HepG2 (cell line): ENCODE measurements around the gene C1QBP. TPM values are rescaled to one million over a fixed set of nuclear protein-coding genes. Genes with fewer than 3 reads are reported as not detected.

Experiments used
- ASH2L ChIP-seq: fragments of 300-600, 200-600 bp; sonication (generic); IDR thresholded peaks from 2 replicates; pipeline ENCODE4 v1.7.0; 2017; ENCODE audit warnings: low read depth, mild to moderate bottlenecking, moderate library complexity, mixed read lengths, low read length; ENCODE audit not compliant: insufficient read length
- ATRX ChIP-seq: sonication (generic); formaldehyde crosslinking; IDR thresholded peaks from 2 replicates; pipeline ENCODE4 v1.4.0; 2020; ENCODE audit warnings: missing genetic modification reagents, borderline replicate concordance
- BRD4 ChIP-seq: sonication (generic); formaldehyde crosslinking; IDR thresholded peaks from 2 replicates; pipeline ENCODE4 v1.4.0; 2020; ENCODE audit warnings: missing genetic modification reagents
- CCDC6 ChIP-seq: sonication (generic); formaldehyde crosslinking; IDR thresholded peaks from 2 replicates; pipeline ENCODE4 v1.8.1; 2022; ENCODE audit warnings: mild to moderate bottlenecking, missing genetic modification reagents, moderate library complexity
- CENPX ChIP-seq: sonication (generic); formaldehyde crosslinking; IDR thresholded peaks from 2 replicates; pipeline ENCODE4 v1.9.0; 2021; ENCODE audit warnings: mild to moderate bottlenecking, missing genetic modification reagents, moderate library complexity
- ETV5 ChIP-seq: IDR thresholded peaks from 2 replicates; pipeline ENCODE4 v1.6.1; 2018; ENCODE audit warnings: missing biosample characterization, missing genetic modification reagents, inconsistent platforms, borderline replicate concordance
- MAZ ChIP-seq, 2 experiments: sonication (generic) in 1 of 2; formaldehyde crosslinking in 1 of 2; IDR thresholded peaks; 2 replicates each; pipeline versions ENCODE4 v1.5.0 to v1.6.1; 2012 to 2020; ENCODE audit warnings: low read depth in 2 of 2, mild to moderate bottlenecking in 2 of 2, borderline replicate concordance in 1 of 2, improper control_type of control experiment in 1 of 2, low read length in 1 of 2, missing genetic modification reagents in 1 of 2, moderate library complexity in 1 of 2
- MEF2D ChIP-seq: sonication (generic); formaldehyde crosslinking; IDR thresholded peaks from 2 replicates; pipeline ENCODE4 v1.5.1; 2020; ENCODE audit warnings: mild to moderate bottlenecking, missing genetic modification reagents
- NR2C2 ChIP-seq: sonication (generic); formaldehyde crosslinking; IDR thresholded peaks from 2 replicates; pipeline ENCODE4 v1.4.0; 2020; ENCODE audit warnings: missing genetic modification reagents, mild to moderate bottlenecking, moderate library complexity, borderline replicate concordance
- RBAK ChIP-seq: sonication (generic); formaldehyde crosslinking; IDR thresholded peaks from 2 replicates; pipeline ENCODE4 v1.5.1; 2020; ENCODE audit warnings: mild to moderate bottlenecking, missing genetic modification reagents
- TAF1 ChIP-seq: sonication (generic); formaldehyde crosslinking; IDR thresholded peaks from 2 replicates; pipeline ENCODE4 v1.4.0; 2020; ENCODE audit warnings: missing genetic modification reagents
- ZNF33B ChIP-seq: sonication (generic); formaldehyde crosslinking; IDR thresholded peaks from 2 replicates; pipeline ENCODE4 v1.5.1; 2020; ENCODE audit warnings: mild to moderate bottlenecking, missing genetic modification reagents
- polyA plus RNA-seq, 8 experiments: library from polyadenylated mRNA; depleted of rRNA in 3 of 8; stranded (reverse) in 7 of 8; unstranded in 1 of 8; fragments of >200 nt; fragmentation: Illumina TruSeq in 4 of 8; extraction: Trizol in 4 of 8; gene quantifications; 2 replicates each; pipeline versions ENCODE4 v1.2.1 to v1.2.3, GENCODE V29; 2011 to 2016; ENCODE audit warnings: low read depth in 4 of 8, missing spikeins in 1 of 8, mixed read lengths in 1 of 8; ENCODE audit not compliant: insufficient read depth in 1 of 8
- total RNA-seq, 5 experiments: library from RNA; depleted of rRNA; stranded (reverse); fragments of >200 nt; fragmentation: Illumina TruSeq; extraction: Trizol; gene quantifications; 2 replicates each; pipeline ENCODE4 v1.2.3, GENCODE V29; 2016; ENCODE audit warnings: low read depth in 1 of 5
- TF ChIP-seq, protein P1 (sequence below): sonication (generic); formaldehyde crosslinking; IDR thresholded peaks from 2 replicates; pipeline ENCODE4 v1.5.0; 2020; ENCODE audit warnings: mild to moderate bottlenecking, missing genetic modification reagents, borderline replicate concordance
- TF ChIP-seq, protein P2 (sequence below): sonication (generic); formaldehyde crosslinking; conservative IDR thresholded peaks from 2 replicates; pipeline ENCODE4 v1.4.0; 2020; ENCODE audit warnings: mild to moderate bottlenecking, missing genetic modification reagents, moderate library complexity
- TF ChIP-seq, protein P3 (sequence below): sonication (generic); formaldehyde crosslinking; IDR thresholded peaks from 2 replicates; pipeline ENCODE4 v1.8.0; 2022; ENCODE audit warnings: missing genetic modification reagents, mild to moderate bottlenecking, moderate library complexity, borderline replicate concordance
- TF ChIP-seq, protein P4 (sequence below): IDR thresholded peaks from 2 replicates; pipeline ENCODE4 v1.6.1; 2016; ENCODE audit warnings: control low read depth
- TF ChIP-seq, protein P5 (sequence below): IDR thresholded peaks from 2 replicates; pipeline ENCODE4 v1.6.1; 2018; ENCODE audit warnings: missing genetic modification reagents

Gene C1QBP
- total and polyA plus RNA-seq, 2 of the 13 experiments (the other 11 are each of a cell fraction or from before 2014, with no cell fraction given), result 219 to 680 TPM

DNA sequence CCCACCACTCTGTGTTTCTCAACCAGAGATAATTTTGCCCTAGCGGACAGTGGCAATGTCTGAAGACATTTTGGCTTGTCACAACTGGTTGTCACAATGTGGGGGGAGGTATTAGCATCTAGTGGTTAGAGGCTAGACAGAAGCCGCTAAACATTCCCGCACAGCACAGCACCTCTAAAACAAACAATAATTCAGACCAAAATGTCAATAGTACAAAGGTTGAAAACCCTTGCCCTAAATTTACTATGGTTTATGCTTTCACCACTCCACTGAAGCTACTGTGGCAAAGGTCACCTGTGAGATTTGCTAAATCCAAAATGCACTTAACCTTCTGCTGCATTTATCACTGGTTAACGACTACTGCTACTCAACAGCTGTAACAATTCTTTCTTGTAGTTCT, 33.6 kb downstream of the C1QBP start (continued):
- TF ChIP-seq, protein P1, sequence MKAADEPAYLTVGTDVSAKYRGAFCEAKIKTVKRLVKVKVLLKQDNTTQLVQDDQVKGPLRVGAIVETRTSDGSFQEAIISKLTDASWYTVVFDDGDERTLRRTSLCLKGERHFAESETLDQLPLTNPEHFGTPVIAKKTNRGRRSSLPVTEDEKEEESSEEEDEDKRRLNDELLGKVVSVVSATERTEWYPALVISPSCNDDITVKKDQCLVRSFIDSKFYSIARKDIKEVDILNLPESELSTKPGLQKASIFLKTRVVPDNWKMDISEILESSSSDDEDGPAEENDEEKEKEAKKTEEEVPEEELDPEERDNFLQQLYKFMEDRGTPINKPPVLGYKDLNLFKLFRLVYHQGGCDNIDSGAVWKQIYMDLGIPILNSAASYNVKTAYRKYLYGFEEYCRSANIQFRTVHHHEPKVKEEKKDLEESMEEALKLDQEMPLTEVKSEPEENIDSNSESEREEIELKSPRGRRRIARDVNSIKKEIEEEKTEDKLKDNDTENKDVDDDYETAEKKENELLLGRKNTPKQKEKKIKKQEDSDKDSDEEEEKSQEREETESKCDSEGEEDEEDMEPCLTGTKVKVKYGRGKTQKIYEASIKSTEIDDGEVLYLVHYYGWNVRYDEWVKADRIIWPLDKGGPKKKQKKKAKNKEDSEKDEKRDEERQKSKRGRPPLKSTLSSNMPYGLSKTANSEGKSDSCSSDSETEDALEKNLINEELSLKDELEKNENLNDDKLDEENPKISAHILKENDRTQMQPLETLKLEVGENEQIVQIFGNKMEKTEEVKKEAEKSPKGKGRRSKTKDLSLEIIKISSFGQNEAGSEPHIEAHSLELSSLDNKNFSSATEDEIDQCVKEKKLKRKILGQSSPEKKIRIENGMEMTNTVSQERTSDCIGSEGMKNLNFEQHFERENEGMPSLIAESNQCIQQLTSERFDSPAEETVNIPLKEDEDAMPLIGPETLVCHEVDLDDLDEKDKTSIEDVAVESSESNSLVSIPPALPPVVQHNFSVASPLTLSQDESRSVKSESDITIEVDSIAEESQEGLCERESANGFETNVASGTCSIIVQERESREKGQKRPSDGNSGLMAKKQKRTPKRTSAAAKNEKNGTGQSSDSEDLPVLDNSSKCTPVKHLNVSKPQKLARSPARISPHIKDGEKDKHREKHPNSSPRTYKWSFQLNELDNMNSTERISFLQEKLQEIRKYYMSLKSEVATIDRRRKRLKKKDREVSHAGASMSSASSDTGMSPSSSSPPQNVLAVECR (CRISPR knock-in tag), result peak; percentile 71; the same call in 1 of the 2 replicates
- TF ChIP-seq ZNF33B (CRISPR knock-in tag), result 0 out of 2 replicates have a peak, but pooled peaks have one; percentile 35
- no peak for TF ChIP-seq CCDC6 (CRISPR knock-in tag)
- no peak for TF ChIP-seq BRD4
- no peak for TF ChIP-seq RBAK
- TF ChIP-seq CENPX (CRISPR knock-in tag), result no peak
- TF ChIP-seq, protein P2, sequence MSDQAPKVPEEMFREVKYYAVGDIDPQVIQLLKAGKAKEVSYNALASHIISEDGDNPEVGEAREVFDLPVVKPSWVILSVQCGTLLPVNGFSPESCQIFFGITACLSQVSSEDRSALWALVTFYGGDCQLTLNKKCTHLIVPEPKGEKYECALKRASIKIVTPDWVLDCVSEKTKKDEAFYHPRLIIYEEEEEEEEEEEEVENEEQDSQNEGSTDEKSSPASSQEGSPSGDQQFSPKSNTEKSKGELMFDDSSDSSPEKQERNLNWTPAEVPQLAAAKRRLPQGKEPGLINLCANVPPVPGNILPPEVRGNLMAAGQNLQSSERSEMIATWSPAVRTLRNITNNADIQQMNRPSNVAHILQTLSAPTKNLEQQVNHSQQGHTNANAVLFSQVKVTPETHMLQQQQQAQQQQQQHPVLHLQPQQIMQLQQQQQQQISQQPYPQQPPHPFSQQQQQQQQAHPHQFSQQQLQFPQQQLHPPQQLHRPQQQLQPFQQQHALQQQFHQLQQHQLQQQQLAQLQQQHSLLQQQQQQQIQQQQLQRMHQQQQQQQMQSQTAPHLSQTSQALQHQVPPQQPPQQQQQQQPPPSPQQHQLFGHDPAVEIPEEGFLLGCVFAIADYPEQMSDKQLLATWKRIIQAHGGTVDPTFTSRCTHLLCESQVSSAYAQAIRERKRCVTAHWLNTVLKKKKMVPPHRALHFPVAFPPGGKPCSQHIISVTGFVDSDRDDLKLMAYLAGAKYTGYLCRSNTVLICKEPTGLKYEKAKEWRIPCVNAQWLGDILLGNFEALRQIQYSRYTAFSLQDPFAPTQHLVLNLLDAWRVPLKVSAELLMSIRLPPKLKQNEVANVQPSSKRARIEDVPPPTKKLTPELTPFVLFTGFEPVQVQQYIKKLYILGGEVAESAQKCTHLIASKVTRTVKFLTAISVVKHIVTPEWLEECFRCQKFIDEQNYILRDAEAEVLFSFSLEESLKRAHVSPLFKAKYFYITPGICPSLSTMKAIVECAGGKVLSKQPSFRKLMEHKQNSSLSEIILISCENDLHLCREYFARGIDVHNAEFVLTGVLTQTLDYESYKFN (CRISPR knock-in tag), result peak; percentile 98
- TF ChIP-seq, protein P3, sequence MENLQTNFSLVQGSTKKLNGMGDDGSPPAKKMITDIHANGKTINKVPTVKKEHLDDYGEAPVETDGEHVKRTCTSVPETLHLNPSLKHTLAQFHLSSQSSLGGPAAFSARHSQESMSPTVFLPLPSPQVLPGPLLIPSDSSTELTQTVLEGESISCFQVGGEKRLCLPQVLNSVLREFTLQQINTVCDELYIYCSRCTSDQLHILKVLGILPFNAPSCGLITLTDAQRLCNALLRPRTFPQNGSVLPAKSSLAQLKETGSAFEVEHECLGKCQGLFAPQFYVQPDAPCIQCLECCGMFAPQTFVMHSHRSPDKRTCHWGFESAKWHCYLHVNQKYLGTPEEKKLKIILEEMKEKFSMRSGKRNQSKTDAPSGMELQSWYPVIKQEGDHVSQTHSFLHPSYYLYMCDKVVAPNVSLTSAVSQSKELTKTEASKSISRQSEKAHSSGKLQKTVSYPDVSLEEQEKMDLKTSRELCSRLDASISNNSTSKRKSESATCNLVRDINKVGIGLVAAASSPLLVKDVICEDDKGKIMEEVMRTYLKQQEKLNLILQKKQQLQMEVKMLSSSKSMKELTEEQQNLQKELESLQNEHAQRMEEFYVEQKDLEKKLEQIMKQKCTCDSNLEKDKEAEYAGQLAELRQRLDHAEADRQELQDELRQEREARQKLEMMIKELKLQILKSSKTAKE (CRISPR knock-in tag), result peak; percentile 77
- no peak for TF ChIP-seq MAZ (IDR thresholded peaks at IDR 0.05; ENCODE audit: borderline replicate concordance, low read depth, low read length)
- TF ChIP-seq MAZ (CRISPR knock-in tag; IDR thresholded peaks at IDR 0.05; ENCODE audit: low read depth), result no peak
- TF ChIP-seq ASH2L, result peak; percentile 89
- TF ChIP-seq, protein P4, sequence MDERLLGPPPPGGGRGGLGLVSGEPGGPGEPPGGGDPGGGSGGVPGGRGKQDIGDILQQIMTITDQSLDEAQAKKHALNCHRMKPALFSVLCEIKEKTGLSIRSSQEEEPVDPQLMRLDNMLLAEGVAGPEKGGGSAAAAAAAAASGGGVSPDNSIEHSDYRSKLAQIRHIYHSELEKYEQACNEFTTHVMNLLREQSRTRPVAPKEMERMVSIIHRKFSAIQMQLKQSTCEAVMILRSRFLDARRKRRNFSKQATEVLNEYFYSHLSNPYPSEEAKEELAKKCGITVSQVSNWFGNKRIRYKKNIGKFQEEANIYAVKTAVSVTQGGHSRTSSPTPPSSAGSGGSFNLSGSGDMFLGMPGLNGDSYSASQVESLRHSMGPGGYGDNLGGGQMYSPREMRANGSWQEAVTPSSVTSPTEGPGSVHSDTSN, result no peak
- TF ChIP-seq NR2C2, result peak; percentile 75
- TF ChIP-seq ATRX (CRISPR knock-in tag), result no peak
- TF ChIP-seq, protein P5, sequence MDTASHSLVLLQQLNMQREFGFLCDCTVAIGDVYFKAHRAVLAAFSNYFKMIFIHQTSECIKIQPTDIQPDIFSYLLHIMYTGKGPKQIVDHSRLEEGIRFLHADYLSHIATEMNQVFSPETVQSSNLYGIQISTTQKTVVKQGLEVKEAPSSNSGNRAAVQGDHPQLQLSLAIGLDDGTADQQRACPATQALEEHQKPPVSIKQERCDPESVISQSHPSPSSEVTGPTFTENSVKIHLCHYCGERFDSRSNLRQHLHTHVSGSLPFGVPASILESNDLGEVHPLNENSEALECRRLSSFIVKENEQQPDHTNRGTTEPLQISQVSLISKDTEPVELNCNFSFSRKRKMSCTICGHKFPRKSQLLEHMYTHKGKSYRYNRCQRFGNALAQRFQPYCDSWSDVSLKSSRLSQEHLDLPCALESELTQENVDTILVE (CRISPR knock-in tag), result peak; percentile 38; the same call in 1 of the 2 replicates
- TF ChIP-seq TAF1, result no peak
- TF ChIP-seq MEF2D, result peak; percentile 73
- peak; percentile 21; the same call in 1 of the 2 replicates for TF ChIP-seq ETV5 (CRISPR knock-in tag)
